ENCODE data around the gene TFF3.

TFF3 gene

DNA sequence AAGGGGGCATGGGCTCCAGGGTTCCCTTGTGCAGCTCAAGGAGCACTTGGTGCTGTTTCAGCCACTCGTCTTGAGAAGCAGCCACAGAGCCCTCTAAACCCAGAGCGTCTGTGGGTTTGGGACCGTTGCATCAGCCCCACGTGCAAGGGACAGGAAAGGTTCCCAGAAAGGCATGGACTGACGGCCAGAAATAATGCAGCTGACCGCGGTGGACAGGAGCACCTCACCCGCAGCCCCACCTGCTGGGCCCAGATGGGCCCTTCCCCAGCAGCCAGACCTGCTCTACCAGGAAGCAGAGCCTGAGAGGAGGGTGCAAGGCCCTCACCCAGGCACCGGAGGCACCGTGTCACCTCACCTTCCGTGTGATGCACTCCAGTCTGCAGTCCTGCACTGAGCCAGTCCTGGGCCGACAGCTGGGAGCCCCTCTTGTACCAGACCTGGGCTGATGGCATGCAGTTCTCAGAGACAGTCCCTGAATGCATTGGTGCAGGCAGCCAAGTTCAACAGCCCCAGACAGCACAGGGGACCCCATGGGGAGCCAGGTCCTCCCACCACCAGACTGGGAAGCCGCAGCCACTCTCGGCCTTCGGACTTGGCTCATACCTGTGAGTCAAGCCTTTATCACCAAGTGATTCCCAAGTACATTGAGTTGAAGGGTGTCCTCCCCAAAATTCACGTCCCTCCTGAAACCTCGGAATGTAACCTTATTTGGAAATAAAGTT, 4.8 kb upstream of the TFF3 start:
- DNase-seq = no peak

DNA sequence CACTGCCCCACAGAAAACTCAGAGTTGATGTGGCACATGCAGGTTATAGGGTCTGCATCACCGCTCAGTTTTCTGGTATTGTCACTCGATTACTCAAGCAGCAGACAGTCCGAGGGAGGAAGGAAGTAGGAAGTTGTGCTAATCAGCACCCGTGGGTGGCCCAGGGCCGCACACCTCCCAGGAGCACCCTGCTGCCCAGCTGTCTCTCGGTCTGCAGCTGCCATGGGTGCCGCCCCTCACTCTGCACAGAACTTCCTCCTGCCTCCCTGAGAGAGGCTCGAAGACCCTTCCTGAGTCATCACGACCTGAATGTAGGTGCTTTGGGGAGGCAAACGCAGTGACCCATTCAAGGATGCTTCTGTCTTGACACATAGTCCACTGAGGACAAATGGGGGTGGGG, 4.2 kb upstream of the TFF3 start:
- DNase-seq = no peak

DNA sequence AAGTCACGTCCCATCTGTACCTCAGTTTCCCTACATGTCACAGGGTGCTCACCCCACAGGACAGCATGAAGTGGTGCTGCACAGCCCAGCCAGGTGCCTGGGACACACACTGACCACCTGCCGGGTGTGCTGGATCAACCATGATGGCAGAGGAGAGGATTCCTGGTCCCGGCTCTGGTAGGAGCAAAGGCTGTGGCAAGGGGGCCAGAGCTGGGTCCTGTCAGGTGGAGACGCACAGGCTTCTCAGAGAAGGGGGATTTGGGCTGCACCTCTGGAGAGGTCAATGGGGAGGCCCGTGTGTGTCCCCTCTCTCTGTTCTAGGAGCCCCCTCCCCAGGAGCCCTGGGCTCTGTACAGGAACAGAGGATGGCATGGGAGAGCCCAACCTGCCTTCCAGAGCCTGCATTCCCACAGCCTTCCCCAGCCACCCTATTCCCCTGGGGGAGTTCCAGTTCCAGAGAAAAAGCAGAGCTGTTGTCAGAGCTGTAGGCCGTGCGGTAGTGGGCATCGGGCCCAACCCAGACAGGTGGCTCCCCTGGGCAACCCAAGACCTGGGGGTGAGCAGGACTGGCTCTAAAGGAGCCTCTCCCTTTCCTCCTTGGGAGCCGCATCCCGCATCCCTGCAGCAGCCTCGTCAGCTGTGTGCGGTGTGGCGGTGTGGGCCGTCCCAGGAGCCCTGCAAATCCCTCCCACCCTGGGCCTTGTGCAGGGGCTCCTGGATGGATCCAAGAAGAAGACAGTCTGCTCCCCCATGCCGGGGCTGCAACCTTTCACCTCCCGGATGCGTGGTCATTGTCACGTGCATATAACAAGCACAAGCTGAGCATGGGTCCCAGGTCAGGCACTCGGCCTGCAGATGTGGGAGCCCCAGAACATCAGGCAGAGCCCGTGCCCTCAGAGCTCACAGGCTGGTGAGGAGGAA, 2.9 kb upstream of the TFF3 start:
- DNase-seq = no peak

DNA sequence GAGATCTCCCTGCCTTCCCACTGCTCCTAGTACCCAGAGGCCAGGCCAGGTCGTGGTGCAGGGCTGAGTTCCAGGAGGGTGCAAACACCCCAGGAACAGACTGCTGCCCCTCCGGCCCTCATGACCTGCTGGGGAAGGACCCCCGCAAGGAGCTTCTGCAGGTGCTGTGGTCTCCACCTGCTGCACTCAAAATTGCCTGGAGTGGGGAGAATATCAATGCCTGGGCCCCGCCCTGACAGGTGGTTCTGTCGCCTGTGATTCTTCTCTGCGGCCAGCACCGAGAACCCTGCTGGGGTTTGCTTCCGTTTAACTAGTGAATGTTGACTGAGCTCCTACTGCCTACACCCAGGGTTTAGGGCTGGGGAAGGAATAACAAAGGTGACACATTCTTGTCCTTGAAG, 2.1 kb upstream of the TFF3 start:
- DNase-seq = no peak

DNA sequence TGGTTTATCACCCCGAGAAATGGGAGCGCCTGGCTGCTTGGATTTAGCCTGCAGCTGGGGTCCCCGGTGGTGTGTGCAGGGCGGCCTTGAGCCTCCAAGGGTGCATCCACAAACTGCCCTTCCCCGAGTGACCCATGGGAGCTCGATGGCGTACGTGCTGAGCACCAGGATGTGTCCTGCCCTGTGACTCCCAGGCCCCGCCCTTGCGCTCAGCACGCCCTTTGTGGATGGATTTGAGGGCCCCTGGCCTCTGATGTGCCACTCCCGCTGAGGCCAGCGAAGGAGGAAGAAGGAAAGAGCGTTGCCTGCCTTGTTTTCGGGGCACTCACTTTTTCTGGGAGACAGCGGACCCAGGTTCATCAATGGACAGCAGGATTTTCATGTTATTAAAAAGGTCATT, 1.7 kb upstream of the TFF3 start:
- DNase-seq = no peak

DNA sequence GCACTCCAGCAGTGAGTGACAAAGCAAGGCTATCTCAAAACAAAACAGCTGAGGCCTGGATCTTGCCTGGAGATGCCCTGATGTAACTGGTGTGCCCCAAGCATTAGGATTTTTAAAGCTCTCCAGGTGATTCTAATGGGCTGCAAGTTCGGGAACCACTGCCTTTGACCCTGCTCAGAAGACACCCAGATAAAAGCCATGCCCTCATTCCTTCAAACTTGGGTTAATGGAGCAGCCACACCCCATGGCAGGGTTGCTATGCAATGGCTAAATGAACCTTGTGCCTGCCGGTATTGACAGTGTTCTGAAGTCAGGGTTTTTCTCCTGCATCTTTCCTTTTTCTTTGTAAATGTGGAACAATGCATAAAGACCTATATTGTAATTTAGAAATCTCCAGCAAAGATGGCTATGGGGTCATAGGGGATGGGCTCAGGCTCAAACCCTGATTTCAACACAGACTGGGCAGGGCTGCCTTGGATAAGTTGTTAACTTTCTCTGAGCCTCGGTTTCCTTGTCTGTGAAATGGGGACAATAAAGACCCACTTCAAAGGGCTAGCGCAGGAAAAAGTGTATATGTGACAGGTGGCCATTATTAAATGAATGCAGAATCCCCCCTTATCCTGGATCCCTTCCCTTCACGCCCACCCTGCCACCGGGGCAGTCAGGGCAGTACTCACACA, 453 bp downstream of the TFF3 start:
- DNase-seq = no peak

DNA sequence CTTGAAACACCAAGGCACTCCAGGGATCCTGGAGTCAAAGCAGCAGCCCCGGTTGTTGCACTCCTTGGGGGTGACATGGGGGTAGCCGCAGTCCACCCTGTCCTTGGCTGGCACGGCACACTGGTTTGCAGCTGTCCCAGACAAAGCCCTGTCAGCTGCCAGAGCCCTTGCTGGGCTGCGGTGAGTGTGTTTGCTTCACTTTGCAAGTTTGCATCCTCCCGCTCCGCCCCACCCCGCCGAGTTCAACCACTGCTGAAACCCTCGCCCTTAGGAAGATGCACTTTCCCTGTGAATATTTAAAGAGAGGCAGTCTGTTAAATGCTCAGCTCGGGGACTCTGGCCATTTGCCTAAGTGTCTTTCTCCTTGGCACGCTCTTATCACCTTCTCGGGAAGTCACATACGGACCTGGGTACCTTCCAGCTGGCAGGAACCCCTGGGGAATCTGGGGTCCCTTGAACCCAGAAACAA, 1.7 kb downstream of the TFF3 start:
- DNase-seq = no peak

DNA sequence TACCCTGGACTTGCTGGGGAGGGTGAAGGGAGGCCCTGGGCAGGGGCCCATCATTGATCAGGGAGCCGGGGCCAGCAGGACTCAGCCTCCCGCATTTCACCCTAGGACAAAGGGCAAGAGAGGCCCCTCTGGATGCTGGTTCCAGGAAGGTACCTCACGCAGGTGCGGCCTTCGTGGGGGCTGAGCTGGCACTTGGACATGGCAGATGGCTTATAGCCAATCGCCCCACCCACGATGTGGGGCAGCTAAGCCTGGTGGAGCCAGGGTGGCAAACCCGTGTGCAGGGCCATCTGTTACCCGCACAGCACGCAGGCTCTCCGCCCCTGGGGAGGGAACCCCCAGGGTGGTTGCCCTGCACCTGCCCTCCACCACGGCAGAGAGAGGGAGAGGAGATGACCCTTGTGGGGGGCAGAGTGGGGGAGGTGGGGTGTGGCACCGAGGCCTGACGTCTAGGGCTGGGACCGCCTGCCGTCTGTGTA, 2.5 kb downstream of the TFF3 start:
- no peak for DNase-seq

DNA sequence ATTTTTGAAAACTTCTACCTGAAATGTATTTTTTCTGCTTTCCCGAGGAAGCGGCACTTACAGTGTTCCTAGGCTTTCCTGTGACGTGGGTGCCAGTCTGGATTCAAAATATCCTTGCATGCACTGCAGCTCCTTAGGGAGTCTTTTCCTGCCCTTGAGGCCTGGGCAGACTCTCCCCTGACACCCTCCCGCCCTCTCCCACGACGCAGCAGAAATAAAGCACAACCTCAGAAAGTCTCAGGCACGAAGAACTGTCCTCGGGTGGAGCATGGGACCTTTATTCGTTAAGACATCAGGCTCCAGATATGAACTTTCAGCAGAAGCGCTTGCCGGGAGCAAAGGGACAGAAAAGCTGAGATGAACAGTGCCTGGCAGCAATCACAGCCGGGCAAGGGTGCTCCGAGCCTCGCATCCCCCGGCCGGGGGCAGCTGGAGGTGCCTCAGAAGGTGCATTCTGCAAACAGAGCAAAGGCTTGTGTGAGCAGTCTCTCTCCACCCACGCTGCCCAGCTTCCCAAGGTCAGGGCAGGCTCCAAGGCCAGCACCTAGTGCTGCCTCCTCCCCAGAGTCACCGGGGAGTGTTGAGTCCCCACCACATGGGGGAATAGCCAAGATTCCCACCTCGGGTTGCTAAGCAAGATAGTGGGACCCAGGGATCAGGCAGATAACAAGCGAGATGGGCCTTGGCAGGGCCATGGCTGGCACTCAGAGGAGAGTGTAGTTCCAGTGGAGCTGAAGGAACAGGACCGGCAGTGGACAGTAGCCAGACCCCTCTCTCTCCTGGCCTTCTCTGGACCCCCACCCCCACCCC, 3.2 kb downstream of the TFF3 start:
- DNase-seq = no peak

DNA sequence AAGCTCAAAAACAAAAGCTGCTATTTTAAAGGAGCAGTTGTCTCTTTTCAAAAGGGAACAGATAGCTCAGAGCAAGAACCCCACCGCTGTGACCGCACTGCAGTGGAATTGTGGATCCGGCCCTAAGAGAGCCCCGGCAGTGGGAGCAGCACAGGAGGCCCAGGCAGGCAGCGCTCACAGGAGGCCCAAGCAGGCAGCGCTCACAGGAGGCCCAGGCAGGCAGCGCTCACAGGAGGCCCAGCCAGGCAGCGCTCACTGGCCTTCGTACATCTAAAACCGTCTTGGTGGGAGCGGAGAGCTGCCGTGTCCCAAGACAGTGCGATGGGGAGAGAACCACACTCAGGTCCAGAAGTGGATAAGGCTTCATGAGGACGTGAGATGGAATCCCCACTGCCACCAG, 4.0 kb downstream of the TFF3 start:
- no peak for DNase-seq

DNA sequence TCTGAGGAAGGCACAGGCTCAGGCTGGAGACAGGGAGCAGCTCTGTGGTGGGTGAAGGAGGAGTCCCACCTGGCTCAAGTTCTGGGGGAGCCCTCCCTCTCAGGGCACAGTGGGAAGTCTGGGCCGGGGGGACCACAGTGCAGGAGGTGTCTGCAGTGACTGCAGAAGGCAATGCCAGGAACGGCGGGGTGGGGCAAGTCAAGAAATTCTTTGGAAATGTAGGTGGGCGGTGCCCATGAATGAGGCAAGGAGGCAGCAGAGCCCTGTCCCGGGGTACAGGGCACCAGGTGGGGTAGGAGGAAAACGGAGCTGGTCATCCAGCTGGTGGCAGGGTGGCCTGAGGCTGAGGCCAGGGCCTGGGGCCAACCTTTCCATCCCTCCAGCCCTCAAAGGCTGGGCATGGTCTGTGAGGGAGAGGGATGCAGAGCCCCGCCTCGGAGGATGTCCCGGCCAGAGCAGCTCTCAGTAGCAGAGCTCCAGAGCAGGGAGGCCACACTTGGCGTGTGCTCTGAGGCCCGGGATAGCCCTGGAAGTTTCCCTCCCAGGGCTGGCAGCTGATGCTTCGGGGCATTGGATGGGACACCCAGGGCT, 4.7 kb downstream of the TFF3 start:
- no peak for DNase-seq

DNA sequence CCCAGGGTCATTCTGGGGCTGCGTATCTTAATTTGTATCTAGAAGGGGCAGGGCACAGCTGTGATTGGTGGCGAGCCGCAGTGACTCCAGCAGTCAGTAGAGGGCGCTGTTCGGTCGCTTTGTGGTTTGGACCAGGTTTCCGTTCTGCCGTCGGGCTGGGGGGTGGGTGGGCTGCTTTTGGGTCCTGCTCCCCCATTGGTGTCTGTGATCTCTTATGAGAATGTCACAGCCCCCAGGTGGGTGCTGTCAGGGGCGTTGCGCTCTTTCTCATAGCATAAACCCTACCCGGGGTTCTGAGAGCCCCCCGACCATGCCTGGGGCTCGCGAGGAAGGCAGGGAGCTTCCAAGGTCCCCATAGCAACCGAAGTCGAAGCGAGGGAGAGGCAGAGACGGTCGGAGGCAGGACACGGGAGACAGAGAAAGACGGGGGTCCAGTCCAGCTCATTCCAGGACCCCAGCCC, 5.4 kb downstream of the TFF3 start:
- DNase-seq = peak; percentile 78

DNA sequence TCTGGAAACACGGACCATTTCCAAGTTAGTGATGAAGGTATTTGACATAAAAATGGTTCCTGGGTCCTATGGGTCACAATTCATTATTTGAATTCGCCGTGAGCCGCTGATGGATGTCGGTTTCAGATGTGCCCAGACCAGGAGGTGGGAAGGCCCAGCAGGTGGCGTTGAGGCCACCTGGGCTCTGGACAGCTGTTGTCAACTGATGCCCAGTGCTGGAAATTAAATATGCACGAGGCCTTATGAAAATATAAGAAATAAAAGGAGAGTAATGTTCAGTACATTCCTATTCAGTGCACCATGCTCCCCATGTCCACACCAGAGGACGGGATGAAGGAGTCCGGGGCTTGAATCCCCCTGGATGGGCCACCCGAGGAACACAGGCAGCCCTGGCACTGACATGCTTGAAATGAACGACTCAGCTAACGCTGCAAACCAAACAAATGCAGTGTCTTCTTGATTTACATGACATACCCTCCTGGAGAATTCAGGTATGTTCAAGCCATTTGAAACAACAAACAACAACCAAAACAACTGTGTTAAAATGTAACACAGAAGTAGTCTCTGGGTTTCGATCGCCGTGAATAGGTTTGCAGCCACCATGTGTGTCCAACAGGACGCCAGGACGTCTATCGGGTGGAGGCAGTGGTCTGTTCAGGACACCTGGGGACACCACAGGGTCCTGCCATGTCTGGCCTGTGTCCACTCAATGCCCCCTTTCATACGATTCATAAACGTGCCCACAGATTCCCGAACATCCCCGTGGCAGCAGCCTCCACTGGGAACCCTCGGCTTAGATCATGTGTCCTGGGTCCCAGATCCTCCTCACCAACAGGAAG, 6.1 kb downstream of the TFF3 start:
- DNase-seq = no peak

DNA sequence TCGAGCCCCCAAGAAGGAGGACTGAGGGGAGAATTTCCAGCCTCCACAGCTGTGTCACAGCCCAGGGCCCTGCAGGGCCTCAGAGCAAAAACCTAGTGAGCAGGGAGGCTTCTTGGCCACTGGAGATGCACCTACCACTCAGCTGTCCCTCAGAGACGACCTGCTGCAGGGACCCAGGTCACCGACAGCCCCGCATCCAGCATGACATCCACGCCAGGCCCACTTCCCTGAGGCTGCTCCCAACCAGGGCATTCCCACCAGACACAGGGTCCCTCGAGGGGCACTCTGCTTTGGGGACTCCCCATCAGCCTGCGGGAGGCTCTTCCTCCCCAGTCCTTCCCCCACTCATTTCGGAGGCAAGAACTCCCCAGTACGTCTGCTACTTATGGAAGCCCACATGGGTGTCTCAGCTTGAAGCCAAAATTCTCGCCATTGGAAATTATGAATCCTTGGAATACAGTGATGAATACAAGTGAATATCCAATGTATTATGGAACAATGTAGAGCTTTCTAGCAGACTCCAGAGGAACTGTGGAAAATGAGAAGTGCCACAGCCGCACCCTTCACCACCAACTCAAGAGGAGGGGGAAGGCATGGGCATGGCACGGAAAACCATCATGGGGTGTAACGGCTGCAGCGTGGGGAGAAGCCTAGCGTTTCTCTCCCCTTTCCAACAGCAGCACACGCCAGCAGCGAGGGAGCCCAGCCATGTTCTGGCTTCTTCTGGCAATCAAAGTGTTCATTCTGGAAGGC, 6.9 kb downstream of the TFF3 start:
- DNase-seq = no peak

DNA sequence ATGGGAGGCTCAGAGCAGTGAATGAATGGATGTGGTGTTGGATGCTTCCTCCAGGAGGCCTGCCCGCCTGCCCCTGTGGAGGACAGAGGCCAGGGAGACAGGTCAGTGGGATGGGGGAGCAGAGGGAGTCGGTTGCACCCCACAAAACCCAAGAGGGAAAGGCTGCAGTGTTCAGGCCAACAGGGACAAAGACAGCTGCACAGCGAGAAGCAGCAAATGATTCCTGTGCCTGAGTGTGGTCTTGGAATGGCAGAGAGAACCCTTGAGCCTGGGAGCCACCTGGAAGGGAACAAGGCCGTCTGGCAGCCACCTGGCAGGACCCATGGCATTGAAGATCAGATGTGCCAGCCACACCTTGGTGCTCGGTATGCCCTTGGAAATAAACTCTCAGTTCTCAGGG, 8.1 kb downstream of the TFF3 start:
- no peak for DNase-seq

DNA sequence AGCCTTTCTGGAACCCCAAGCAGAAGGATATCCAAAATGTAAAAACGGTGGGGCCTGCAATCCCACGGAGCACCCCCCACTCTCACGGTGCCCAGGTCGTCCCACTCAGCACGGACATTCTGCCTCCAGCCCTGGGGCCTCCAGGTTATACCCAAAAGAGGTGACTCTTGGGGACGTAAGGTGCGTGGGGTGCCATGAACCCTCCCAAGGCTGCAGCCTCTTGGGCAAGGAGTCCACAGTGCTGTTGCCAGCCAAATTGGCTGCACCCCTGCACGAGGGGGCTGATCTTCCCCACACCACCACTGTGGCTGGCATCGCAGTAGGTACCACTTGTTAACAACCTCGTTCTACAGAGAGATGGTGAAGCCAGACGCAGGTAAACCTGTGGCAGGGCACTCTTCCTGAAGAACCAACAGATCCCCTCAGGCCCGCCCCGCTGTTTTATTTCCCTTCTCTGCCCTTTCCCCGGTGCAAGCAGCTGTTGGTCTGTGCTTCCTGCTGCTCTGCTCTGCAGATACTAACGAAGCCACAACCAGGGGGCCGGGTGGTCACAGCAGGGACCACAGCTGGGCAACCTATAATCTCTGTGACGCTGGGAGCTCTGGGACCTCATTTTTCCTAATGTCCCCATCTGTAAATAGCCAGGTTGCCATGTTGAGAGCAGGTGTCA, 8.7 kb downstream of the TFF3 start:
- DNase-seq = no peak

DNA sequence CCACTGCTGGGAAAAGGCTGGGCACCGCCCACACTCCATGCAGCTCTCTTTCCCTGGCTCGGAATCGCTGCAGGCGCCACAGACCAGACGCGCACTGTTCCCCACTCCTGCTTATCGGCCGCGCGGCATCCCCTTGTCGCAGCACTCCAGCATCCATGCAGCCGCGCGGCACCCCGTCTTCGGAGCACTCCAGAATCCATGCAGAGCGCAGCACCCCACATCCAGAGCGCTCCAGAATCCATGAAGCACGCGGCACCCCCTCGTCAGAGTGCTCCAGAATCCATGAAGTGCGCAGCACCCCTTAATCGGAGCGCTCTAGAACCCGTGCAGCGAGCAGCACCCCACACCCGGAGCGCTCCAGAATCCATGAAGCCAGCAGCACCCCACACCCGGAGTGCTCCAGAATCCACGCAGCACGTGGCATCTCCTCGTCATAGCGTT, 9.5 kb downstream of the TFF3 start:
- no peak for DNase-seq

DNA sequence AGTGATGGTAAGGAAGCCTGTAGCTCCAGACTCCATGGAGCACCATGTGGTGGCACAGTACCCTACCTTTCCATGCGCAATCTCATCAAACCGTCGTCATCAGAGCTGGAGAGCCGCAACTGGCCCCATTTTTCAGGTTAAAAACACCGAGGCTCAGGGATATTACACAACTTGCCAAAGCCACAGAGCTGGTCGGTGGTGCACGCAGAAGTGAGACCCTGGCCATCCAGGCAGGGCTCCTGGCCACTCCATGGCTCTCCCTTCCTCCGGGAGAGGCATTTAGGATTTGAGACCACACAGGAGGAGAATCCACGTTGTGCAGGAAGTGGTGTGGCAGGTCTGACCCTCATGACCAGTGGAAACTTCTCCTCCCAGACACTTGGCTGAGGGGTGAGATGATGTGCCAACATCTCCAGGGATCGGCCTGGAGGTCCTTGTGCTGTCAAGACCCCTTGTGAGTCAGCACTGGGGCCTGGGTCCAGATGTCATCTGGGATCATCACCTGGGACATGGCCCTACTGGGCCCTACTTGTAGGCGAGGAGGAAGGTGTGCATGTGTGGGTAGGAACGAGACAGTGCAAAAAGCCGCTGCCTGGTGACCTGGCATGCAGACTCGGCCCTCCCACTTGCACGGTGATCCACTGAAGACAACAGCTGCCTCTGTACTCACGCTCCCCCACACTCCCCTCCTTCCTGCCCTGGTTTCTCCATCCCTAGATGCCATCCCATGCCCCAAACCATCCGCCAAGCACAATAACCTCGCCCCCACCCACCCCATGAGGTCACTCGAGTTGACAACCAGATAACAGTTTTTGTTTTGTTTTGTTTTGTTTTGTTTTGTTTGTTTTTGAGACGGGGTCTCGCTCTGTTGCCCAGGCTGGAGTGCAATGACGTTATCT, 10.4 kb downstream of the TFF3 start:
- peak; percentile 17 for DNase-seq

DNA sequence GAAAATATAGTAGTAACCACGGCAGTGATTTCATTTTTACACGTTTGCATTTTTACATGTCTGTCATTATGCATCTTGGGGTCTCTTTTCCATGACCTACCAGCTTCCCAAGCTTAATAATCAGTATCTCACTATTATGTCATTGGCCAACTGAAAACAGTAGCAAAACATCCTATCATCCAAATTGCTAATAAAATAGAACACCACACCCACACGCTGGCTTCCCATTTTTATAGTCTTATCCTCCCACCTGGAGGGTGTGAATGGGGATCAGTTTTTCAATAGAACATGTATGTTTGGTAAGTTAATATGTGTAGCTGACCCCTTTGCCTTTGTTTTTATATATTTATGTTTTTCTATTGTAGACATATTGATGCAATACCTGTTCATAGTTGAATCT, 11.8 kb downstream of the TFF3 start:
- no peak for DNase-seq
